WTC11 (cell line): ENCODE results near the gene CAD. TPM values are rescaled to one million over a fixed set of nuclear protein-coding genes. Genes with fewer than 3 reads are reported as not detected.

Experiments used
- AR ChIP-seq: fragments of 250-450 bp; sonication (Bioruptor Pico); IDR thresholded peaks from 2 replicates; pipeline ENCODE4 v1.9.0; 2021; ENCODE audit warnings: mild to moderate bottlenecking
- ARID4B ChIP-seq: sonication (generic); formaldehyde crosslinking; IDR thresholded peaks from 2 replicates; pipeline ENCODE4 v1.8.0; 2023; ENCODE audit warnings: missing genetic modification reagents, mild to moderate bottlenecking, borderline replicate concordance
- CTCF ChIP-seq: fragments of 200-600 bp; IDR thresholded peaks from 2 replicates; pipeline ENCODE4 v1.8.0; 2022; ENCODE audit warnings: antibody characterized with exemption
- EMX1 ChIP-seq: fragments of 250-450 bp; sonication (Bioruptor Pico); IDR thresholded peaks from 2 replicates; pipeline ENCODE4 v1.8.0; 2021; ENCODE audit warnings: mild to moderate bottlenecking
- ESRRA ChIP-seq: sonication (generic); formaldehyde crosslinking; IDR thresholded peaks from 2 replicates; pipeline ENCODE4 v1.8.1; 2022; ENCODE audit warnings: mild to moderate bottlenecking, missing genetic modification reagents, borderline replicate concordance
- HMGA2 ChIP-seq: fragments of 250-450 bp; sonication (Bioruptor Pico); IDR thresholded peaks from 2 replicates; pipeline ENCODE4 v1.4.0; 2021; ENCODE audit warnings: mild to moderate bottlenecking, moderate library complexity
- JAZF1 ChIP-seq: fragments of 250-450 bp; sonication (Bioruptor Pico); IDR thresholded peaks from 2 replicates; pipeline ENCODE4 v1.9.0; 2021; ENCODE audit warnings: moderate library complexity, mild to moderate bottlenecking, inconsistent platforms
- NR1H2 ChIP-seq: sonication (generic); formaldehyde crosslinking; IDR thresholded peaks from 2 replicates; pipeline ENCODE4 v1.9.0; 2021; ENCODE audit warnings: mild to moderate bottlenecking, moderate library complexity, missing genetic modification reagents
- NR2C2 ChIP-seq: sonication (generic); formaldehyde crosslinking; IDR thresholded peaks from 2 replicates; pipeline ENCODE4 v1.8.0; 2022; ENCODE audit warnings: mild to moderate bottlenecking, missing genetic modification reagents
- PRRX2 ChIP-seq: fragments of 250-450 bp; sonication (Bioruptor Pico); IDR thresholded peaks from 2 replicates; pipeline ENCODE4 v1.8.0; 2021; ENCODE audit warnings: mild to moderate bottlenecking
- SOX15 ChIP-seq: fragments of 250-450 bp; sonication (Bioruptor Pico); IDR thresholded peaks from 2 replicates; pipeline ENCODE4 v1.9.0; 2021; ENCODE audit warnings: mild to moderate bottlenecking
- SP1 ChIP-seq: sonication (generic); formaldehyde crosslinking; conservative IDR thresholded peaks from 2 replicates; pipeline ENCODE4 v1.8.1; 2022; ENCODE audit warnings: missing genetic modification reagents
- TEAD4 ChIP-seq: sonication (generic); formaldehyde crosslinking; IDR thresholded peaks from 2 replicates; pipeline ENCODE4 v1.8.0; 2022; ENCODE audit warnings: mild to moderate bottlenecking, missing genetic modification reagents
- ZNF317 ChIP-seq: sonication (generic); formaldehyde crosslinking; IDR thresholded peaks from 2 replicates; pipeline ENCODE4 v1.8.1; 2023; ENCODE audit warnings: low read depth, mild to moderate bottlenecking, moderate library complexity, missing genetic modification reagents, borderline replicate concordance
- ZNF396 ChIP-seq: fragments of 250-450 bp; sonication (Bioruptor Pico); IDR thresholded peaks from 2 replicates; pipeline ENCODE4 v1.8.0; 2021; ENCODE audit warnings: mild to moderate bottlenecking, moderate library complexity, borderline replicate concordance
- total RNA-seq: library from RNA; stranded (reverse); gene quantifications from 3 replicates; pipeline ENCODE4 v1.2.3, GENCODE V29; 2021
- TF ChIP-seq, protein P1 (sequence below): sonication (generic); formaldehyde crosslinking; IDR thresholded peaks from 2 replicates; pipeline ENCODE4 v1.8.1; 2022; ENCODE audit warnings: mild to moderate bottlenecking, moderate library complexity, missing genetic modification reagents
- TF ChIP-seq, protein P2 (sequence below): sonication (generic); formaldehyde crosslinking; IDR thresholded peaks from 2 replicates; pipeline ENCODE4 v1.8.0; 2022; ENCODE audit warnings: mild to moderate bottlenecking, missing genetic modification reagents

The CAD gene
- total RNA-seq, 1 experiment from 2014 or later: 178 TPM

GRCh38 chr2:27211943-27212625 lies 5.1 kb upstream of the CAD start, which contains the start of the genes ATRAID and SLC5A6 (continued):
- TF ChIP-seq ARID4B (CRISPR knock-in tag): peak; percentile 84
- TF ChIP-seq ESRRA (CRISPR knock-in tag): peak; percentile 29; the same call in 1 of the 2 replicates
- TF ChIP-seq SP1: peak; percentile 73
- no peak for TF ChIP-seq JAZF1 (CRISPR knock-in tag)
- TF ChIP-seq ZNF396: no peak
- no peak for TF ChIP-seq SOX15 (CRISPR knock-in tag)
- no peak for TF ChIP-seq AR
- TF ChIP-seq NR1H2 (CRISPR knock-in tag): no peak
- TF ChIP-seq, protein P1, sequence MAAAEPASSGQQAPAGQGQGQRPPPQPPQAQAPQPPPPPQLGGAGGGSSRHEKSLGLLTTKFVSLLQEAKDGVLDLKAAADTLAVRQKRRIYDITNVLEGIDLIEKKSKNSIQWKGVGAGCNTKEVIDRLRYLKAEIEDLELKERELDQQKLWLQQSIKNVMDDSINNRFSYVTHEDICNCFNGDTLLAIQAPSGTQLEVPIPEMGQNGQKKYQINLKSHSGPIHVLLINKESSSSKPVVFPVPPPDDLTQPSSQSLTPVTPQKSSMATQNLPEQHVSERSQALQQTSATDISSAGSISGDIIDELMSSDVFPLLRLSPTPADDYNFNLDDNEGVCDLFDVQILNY (CRISPR knock-in tag): peak; percentile 64; the same call in 1 of the 2 replicates
- no peak for TF ChIP-seq HMGA2 (CRISPR knock-in tag)
- no peak for TF ChIP-seq TEAD4
- no peak for TF ChIP-seq EMX1 (CRISPR knock-in tag)
- TF ChIP-seq, protein P2, sequence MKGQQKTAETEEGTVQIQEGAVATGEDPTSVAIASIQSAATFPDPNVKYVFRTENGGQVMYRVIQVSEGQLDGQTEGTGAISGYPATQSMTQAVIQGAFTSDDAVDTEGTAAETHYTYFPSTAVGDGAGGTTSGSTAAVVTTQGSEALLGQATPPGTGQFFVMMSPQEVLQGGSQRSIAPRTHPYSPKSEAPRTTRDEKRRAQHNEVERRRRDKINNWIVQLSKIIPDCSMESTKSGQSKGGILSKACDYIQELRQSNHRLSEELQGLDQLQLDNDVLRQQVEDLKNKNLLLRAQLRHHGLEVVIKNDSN (CRISPR knock-in tag): peak; percentile 37; the same call in 1 of the 2 replicates
- TF ChIP-seq CTCF: no peak
- TF ChIP-seq ZNF317 (CRISPR knock-in tag): 0 out of 2 replicates have a peak, but pooled peaks have one; percentile 10
- TF ChIP-seq NR2C2 (CRISPR knock-in tag): no peak
- TF ChIP-seq PRRX2 (CRISPR knock-in tag): no peak
- TF ChIP-seq, all 79 proteins: peak for 22
